Thoracic aorta (tissue), 2 donors: Measurements from ENCODE around the gene MAP2K6. TPM values are rescaled to one million over a fixed set of nuclear protein-coding genes. Genes with fewer than 3 reads are reported as not detected.

Source experiments
- ATAC-seq: fragments of 150-250 bp; one replicate; pipeline ENCODE4 v1.8.0; 2017; ENCODE audit warnings: low read depth; ENCODE audit not compliant: insufficient number of reproducible peaks, low FRiP score
- DNase-seq: peaks from one replicate; pipeline ENCODE4 v3.0.0-alpha.2; 2020; ENCODE audit warnings: low spot score
- H3K27ac ChIP-seq, 2 donors: fragments of 200-600 bp; sonication (generic); 1 replicate in 1 of 2; 2 replicates in 1 of 2; pipeline ENCODE4 v1.5.1; 2016; ENCODE audit warnings: mild to moderate bottlenecking in 2 of 2, moderate library complexity in 2 of 2
- H3K27me3 ChIP-seq: fragments of 200-600 bp; sonication (generic); replicated peaks from 2 replicates; pipeline ENCODE4 v1.6.0; 2016; ENCODE audit warnings: mild to moderate bottlenecking; ENCODE audit not compliant: insufficient read depth
- H3K36me3 ChIP-seq: fragments of 200-600 bp; sonication (generic); one replicate; pipeline ENCODE4 v1.5.1; 2016
- H3K4me1 ChIP-seq, 2 donors: fragments of 200-600 bp; sonication (generic); 1 replicate in 1 of 2; 2 replicates in 1 of 2; pipeline versions ENCODE4 v1.5.1 to v1.6.0; 2016; ENCODE audit warnings: low read depth in 2 of 2, mild to moderate bottlenecking in 1 of 2; ENCODE audit not compliant: control insufficient read depth in 1 of 2
- H3K4me3 ChIP-seq: fragments of 200-600 bp; sonication (generic); 2 replicates; pipeline ENCODE4 v1.5.1; 2016; ENCODE audit warnings: mild to moderate bottlenecking
- H3K9me3 ChIP-seq: fragments of 200-600 bp; sonication (generic); 2 replicates; pipeline ENCODE4 v1.5.1; 2016
- total RNA-seq, 2 donors: library from RNA; depleted of rRNA; stranded (reverse); fragments of >200 nt; gene quantifications; one replicate each; pipeline versions ENCODE4 v1.1.0 to v1.2.3, GENCODE V29; 2016
- TF ChIP-seq, protein P1 (sequence below): fragments of 200-600 bp; sonication (generic); IDR thresholded peaks from one replicate; pipeline ENCODE4 v1.5.1; 2019; ENCODE audit warnings: antibody characterized with exemption

Gene MAP2K6
- total RNA-seq, 2 donors from 2014 or later = 1.5 to 6.3 TPM

DNA sequence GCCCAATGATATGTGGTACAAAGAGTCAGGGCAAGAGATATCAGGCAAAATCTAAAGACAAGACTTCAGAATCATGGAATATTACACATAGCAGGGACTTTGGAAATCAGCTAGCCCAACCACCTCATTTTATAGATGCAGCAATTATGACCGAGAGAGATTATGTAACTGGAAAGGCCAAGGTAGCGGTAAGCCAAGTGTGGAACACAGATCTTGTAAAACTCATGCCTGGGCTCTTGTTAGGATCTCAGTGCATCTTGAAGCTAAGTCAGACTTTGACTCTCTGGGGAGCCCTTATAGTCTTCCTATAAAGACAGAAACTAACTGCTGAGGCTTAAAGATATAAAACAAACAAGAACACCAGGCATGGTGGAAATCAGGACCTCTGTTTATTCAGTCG lies 18.6 kb downstream of the MAP2K6 start:
- H3K4me3 ChIP-seq = no peak overlapping the region
- no peak for DNase-seq
- H3K27ac ChIP-seq = no peak overlapping the region
- no peaks in the 10 kb centered on the region for H3K36me3 ChIP-seq
- H3K4me1 ChIP-seq = peaks cover 0 to 5% of the 10 kb centered on the region in 2 donors
- no peaks in the 10 kb centered on the region for H3K9me3 ChIP-seq
- TF ChIP-seq, protein P1, sequence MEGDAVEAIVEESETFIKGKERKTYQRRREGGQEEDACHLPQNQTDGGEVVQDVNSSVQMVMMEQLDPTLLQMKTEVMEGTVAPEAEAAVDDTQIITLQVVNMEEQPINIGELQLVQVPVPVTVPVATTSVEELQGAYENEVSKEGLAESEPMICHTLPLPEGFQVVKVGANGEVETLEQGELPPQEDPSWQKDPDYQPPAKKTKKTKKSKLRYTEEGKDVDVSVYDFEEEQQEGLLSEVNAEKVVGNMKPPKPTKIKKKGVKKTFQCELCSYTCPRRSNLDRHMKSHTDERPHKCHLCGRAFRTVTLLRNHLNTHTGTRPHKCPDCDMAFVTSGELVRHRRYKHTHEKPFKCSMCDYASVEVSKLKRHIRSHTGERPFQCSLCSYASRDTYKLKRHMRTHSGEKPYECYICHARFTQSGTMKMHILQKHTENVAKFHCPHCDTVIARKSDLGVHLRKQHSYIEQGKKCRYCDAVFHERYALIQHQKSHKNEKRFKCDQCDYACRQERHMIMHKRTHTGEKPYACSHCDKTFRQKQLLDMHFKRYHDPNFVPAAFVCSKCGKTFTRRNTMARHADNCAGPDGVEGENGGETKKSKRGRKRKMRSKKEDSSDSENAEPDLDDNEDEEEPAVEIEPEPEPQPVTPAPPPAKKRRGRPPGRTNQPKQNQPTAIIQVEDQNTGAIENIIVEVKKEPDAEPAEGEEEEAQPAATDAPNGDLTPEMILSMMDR = no peak
- no peak for ATAC-seq
- H3K27me3 ChIP-seq = no peaks in the 10 kb centered on the region

- DNase-seq = no peak
- no peak overlapping the region for H3K27ac ChIP-seq
- ATAC-seq = no peak
- no peaks in the 10 kb centered on the region for H3K27me3 ChIP-seq
- peaks cover 0 to 5% of the 10 kb centered on the region in 2 donors for H3K4me1 ChIP-seq
- H3K9me3 ChIP-seq = no peaks in the 10 kb centered on the region
- no peaks in the 10 kb centered on the region for H3K36me3 ChIP-seq
- H3K4me3 ChIP-seq = no peak overlapping the region
- TF ChIP-seq, protein P1 = no peak
Measured at GRCh38 chr17:69434164-69434579, 19.7 kb downstream of the MAP2K6 start.

DNA sequence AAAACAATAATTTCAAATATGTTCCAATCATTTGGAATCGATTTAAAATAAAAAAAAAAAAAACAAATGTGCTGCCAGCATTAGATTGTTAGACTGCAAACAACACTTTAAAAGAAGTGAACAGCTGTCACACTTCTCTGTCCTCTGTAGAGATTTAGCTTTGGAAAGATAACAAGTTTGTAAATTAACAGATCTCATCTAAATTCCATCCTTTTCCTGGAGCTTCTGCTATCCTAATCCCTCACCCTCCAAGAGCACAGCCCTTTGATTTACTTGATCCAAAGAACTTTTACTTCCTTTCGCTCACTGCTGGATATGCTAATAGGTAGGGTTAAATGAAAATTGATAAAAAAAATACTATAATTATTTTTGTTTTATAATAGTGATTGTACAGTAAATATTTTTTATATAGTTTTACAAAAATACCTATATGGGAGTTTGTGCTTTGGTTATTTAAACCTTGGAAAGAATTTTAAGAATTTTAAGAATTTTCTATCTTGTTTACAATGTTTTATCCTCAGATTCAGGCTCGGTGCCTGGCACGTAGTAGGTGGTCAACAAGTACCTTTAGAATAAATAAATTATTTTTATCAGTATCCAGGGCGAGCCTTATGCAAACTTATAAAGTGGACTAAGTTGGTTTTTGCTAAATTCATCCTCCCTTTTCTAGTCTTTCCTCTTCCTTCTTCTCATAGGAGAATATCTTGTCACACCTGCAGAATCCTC lies 21.6 kb downstream of the MAP2K6 start:
- Histone ChIP-seq H3K36me3 (no peaks in the 10 kb centered on the region), H3K27ac (no peak overlapping the region), H3K4me3 (no peak overlapping the region), H3K9me3 (no peaks in the 10 kb centered on the region), H3K4me1 (peaks cover 0 to 5% of the 10 kb centered on the region in 2 donors), H3K27me3 (no peaks in the 10 kb centered on the region)
- no peak for ATAC-seq
- TF ChIP-seq, protein P1 = no peak
- no peak for DNase-seq

DNA sequence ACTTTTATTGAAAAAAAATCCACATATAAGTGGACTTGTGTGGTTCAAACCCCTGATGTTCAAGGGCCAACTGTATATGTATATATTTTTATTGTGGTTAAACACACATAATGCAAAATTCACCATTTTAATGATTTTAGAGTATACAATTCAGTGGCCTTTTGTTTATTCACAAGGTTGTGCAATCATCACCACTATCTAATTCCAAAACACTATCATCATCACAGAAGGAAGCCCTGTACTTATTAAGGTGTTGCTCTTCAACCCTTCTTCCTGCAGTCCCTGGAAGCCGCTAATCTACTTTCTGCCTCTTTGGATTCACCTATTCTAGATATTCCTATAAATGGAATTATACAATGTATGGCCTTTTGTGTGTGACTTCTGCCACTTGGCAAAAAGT lies 23.0 kb downstream of the MAP2K6 start:
- Histone ChIP-seq H3K4me3 (no peak overlapping the region), H3K4me1 (peaks cover 0 to 5% of the 10 kb centered on the region in 2 donors), H3K36me3 (no peaks in the 10 kb centered on the region), H3K27ac (no peak overlapping the region), H3K27me3 (no peaks in the 10 kb centered on the region), H3K9me3 (no peaks in the 10 kb centered on the region)
- TF ChIP-seq, protein P1 = no peak
- DNase-seq (no peak), ATAC-seq (no peak)

- DNase-seq (no peak), ATAC-seq (no peak)
- Histone ChIP-seq H3K27me3 (no peaks in the 10 kb centered on the region), H3K4me1 (peaks cover 0 to 5% of the 10 kb centered on the region in 2 donors), H3K9me3 (no peaks in the 10 kb centered on the region), H3K36me3 (no peaks in the 10 kb centered on the region), H3K4me3 (no peak overlapping the region), H3K27ac (no peak overlapping the region)
- TF ChIP-seq, protein P1 = no peak
Measured at GRCh38 chr17:69438776-69439175, 24.3 kb downstream of the MAP2K6 start.
